Measurements from ENCODE around the gene PCA3.

The PCA3 gene

GRCh38 chr9:76725011-76725546 is 39.2 kb upstream of the PCA3 start:
- no peak overlapping the region for H3K4me3 ChIP-seq (ENCODE audit: control insufficient read depth, low read depth, low read length)
- no peak for TF ChIP-seq CTCF (IDR thresholded peaks at IDR 0.05; ENCODE audit: control insufficient read depth, insufficient read depth, low read depth, low read length, missing control alignments)
- DNase-seq (ENCODE audit: low read depth): no peak

GRCh38 chr9:76725885-76726284 is 38.4 kb upstream of the PCA3 start:
- no peak for DNase-seq (ENCODE audit: low read depth)
- H3K4me3 ChIP-seq (ENCODE audit: control insufficient read depth, low read depth, low read length): no peak overlapping the region
- TF ChIP-seq CTCF (IDR thresholded peaks at IDR 0.05; ENCODE audit: control insufficient read depth, insufficient read depth, low read depth, low read length, missing control alignments): no peak

GRCh38 chr9:76729116-76729515 is 35.1 kb upstream of the PCA3 start:
- DNase-seq (ENCODE audit: low read depth): no peak
- no peak for TF ChIP-seq CTCF (IDR thresholded peaks at IDR 0.05; ENCODE audit: control insufficient read depth, insufficient read depth, low read depth, low read length, missing control alignments)
- H3K4me3 ChIP-seq (ENCODE audit: control insufficient read depth, low read depth, low read length): no peak overlapping the region

GRCh38 chr9:76729980-76730737 is 34.1 kb upstream of the PCA3 start:
- no peak for DNase-seq (ENCODE audit: low read depth)
- H3K4me3 ChIP-seq (ENCODE audit: control insufficient read depth, low read depth, low read length): no peak overlapping the region
- no peak for TF ChIP-seq CTCF (IDR thresholded peaks at IDR 0.05; ENCODE audit: control insufficient read depth, insufficient read depth, low read depth, low read length, missing control alignments)

GRCh38 chr9:76730801-76731200 is 33.4 kb upstream of the PCA3 start:
- DNase-seq (ENCODE audit: low read depth): no peak
- no peak for TF ChIP-seq CTCF (IDR thresholded peaks at IDR 0.05; ENCODE audit: control insufficient read depth, insufficient read depth, low read depth, low read length, missing control alignments)
- no peak overlapping the region for H3K4me3 ChIP-seq (ENCODE audit: control insufficient read depth, low read depth, low read length)

GRCh38 chr9:76732341-76732958 is 31.8 kb upstream of the PCA3 start:
- TF ChIP-seq CTCF (IDR thresholded peaks at IDR 0.05; ENCODE audit: control insufficient read depth, insufficient read depth, low read depth, low read length, missing control alignments): no peak
- no peak overlapping the region for H3K4me3 ChIP-seq (ENCODE audit: control insufficient read depth, low read depth, low read length)
- peak; percentile 35 for DNase-seq (ENCODE audit: low read depth)
